NCI-H526 (cell line): ENCODE measurements around the gene PTGS2.

ENCODE experiments used
- DNase-seq, 2 experiments: peaks; one replicate each; lab custom pipeline; 2025; lab: John Stamatoyannopoulos, UW

Gene PTGS2

GRCh38 chr1:186680245-186681061 is at the start of gene PTGS2:
Gene PTGS2 (minus strand): TSS chr1:186680423. CDS start chr1:186680290, 133 bp downstream.
- DNase-seq = peak; percentile 96 to 99

- peak; percentile 32 to 70 for DNase-seq
These were observed 42.6 kb upstream of the PTGS2 start for GRCh38 chr1:186722711-186723309.

DNA sequence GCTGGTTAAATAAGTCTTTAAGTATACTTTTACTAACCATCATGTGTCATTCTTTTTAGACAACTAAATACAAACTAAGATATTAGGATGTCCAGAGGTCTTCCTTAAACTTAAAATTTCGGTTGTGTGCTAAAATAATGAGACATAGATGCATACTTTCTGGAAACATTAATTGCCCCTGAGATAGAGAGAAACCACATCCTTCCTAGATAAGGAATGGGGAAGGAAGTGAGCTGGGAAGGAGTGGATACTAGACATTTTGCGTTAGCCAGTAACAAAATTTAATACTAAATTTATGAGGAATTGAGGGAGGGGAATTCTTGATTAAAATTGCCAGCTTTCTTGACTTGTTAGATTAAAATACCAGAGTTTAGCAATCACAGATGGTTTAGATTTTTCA is 37.1 kb upstream of the PTGS2 start:
- DNase-seq = no peak

DNA sequence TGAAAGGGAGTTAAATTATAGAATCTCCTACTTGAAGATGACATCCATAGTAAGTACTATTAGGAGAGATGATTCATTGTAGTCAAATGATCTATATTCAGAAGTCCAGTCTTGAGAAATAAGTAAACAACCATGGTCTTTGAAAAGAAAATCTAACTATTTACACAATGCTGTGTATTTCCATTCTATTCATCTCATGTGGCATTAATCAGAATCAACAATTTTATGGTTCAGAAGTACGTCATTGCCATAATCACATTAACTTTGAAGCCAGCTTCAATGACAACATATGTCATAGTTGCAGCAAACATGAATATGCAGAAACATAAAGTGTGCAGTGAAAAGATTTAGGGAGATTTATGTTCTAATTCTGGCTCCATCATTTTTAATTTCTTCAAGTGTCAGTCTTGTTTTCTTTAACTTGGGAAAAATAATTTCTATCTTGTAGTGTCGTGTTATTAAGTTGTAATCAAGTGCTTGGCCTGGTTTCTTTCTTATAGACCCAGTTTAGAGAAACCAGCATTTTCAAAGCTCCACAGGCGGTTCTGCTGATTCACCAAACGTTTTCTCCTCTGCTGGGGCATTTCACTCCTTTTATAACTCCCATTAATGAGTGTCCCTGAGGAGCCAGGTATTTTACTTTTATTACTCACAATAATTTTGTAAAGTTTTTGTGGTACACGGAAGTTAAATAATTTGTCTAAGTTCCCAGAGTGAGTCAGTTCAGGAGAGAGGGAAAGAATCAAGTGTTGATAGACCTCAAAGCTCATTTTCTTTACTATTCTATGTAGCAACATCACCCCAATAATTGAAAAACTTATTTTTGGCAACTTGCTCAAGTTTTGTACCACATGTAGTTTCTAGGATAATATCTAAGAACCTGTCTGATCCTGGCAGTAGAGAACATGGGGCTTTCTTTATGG is 35.9 kb upstream of the PTGS2 start:
- DNase-seq = no peak

GRCh38 chr1:186710696-186711095 is 30.5 kb upstream of the PTGS2 start:
- no peak for DNase-seq

- DNase-seq = no peak
These were observed 28.5 kb upstream of the PTGS2 start for GRCh38 chr1:186708694-186709097.

- no peak for DNase-seq
These were observed 23.1 kb upstream of the PTGS2 start for GRCh38 chr1:186703209-186703766.

GRCh38 chr1:186700722-186701121 is 20.5 kb upstream of the PTGS2 start:
- DNase-seq = no peak

- no peak for DNase-seq
These were observed 19.3 kb upstream of the PTGS2 start for GRCh38 chr1:186699519-186699918.

DNA sequence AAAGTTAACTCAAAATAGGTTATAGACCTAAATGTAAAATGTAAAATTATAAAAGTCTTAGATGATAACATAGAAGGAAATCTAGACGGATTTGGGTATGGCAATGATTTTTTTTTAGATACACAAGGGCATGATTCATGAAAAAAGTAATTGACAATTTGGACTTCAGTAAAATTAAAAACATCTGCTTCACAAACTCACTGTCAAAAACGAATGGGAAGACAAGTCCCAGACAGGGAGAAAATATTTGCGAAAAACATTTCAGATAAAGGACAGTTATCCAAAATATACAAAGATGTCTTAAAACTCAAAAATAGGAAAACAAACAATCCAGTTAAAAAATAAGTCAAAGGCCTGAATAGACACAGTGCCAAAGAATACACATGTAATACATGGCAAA is 9.7 kb upstream of the PTGS2 start:
- no peak for DNase-seq

- no peak for DNase-seq
These were observed 9.2 kb upstream of the PTGS2 start for GRCh38 chr1:186689376-186689775.

DNA sequence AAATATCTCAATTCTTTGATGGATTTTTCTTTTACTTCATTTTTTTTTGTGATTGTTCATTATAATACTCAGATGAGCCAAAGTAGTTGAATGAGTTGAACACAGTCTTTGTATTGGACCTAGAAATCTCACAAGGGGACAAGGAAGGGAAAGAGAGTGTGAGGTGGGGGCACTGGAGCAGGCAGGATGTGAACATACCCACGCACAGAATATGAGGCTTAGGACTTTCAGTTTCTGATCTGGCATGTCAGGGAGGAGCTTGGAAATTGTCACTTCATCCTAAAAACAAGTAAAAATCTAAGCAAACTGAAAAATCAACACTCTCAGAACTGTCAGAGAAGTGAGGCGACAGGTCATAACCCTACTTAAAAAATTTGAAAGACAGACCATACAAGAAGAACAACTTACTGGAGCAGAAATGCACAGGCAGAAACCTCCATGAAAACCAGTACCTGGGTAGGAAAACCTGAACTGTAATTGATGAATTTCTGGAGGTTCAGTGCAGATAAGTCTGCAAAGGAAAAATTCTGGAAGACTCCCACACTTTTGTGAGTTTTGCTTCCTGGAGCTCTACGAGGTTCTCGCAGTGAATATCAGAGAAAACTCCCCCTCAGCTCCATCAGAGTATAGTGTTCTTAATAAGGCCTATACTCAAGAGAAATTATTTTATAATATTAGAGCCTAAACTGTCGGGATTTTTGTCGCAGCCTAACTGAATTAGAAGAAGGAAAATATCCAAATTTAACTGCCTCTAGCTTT is 3.6 kb upstream of the PTGS2 start:
- DNase-seq = no peak

DNA sequence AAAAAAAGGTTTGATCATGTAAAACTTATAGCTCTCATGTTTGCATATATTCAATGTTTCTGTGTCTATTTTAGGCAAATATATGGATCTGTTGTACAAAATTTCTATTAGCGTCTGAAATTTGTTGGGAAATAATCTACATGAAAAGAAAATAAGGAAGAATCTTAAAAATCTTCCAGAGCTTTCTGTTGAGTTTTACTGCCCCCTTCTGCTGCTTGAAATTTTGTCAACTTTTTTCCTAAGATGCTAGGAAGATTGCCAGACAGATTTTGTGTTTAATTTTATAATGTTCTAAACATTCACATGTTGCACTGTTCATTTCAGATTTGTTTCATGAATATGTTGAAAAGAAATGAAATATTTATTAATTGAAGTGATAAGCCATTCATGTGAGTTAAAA is 2.5 kb upstream of the PTGS2 start:
- DNase-seq = peak in 1 of 2 experiments; percentile 10

DNA sequence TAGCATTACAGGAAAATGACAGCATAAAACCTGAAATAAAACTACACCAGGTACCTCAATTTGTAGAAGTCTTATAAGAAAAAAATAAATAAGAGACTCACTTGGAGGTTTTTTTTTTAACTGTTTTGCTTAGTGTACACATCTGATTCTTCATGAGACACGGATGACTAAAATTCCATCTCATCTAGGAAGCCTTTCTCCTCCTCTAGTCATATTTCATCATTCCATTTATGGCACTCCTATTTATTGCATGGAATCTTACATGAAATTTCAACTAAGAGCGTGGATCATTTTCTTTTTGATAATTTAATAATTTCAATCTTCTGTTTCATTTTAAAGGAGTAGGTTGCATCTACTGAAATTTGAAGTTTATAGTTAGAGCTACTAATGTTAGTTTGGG is 1.6 kb upstream of the PTGS2 start:
- no peak for DNase-seq

DNA sequence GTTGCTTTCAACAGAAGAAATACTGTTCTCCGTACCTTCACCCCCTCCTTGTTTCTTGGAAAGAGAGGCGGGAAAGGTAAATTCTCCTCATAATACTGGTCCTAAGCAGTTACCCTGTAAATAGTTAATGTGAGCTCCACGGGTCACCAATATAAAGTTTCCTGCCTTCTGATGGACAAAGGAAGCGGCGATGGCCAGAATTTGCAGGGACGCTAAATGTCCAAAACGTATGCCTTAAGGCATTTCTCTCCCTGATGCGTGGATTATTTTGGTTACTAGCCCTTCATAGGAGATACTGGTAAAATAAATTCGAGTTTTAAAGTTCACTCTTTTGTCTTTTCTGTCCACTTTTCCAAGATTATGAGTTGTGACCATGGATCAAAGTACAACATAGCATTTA is 898 bp upstream of the PTGS2 start:
- peak in 1 of 2 experiments; percentile 28 for DNase-seq

DNA sequence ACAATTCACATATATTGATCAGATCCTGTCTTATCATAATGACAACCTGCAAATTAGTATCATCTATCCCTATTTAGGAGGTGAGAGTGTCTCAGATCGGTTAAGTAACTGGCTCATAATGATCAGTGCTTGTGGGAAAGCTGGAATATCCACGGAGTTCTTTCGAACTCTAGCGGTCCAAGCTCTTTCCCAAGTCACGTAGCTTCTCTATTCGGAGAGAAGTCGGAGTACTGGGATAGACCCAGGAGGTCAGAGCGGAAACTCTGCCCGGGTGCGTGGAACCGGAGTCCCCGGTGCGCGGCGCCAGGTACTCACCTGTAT is 339 bp downstream of the PTGS2 start:
- DNase-seq = no peak

DNA sequence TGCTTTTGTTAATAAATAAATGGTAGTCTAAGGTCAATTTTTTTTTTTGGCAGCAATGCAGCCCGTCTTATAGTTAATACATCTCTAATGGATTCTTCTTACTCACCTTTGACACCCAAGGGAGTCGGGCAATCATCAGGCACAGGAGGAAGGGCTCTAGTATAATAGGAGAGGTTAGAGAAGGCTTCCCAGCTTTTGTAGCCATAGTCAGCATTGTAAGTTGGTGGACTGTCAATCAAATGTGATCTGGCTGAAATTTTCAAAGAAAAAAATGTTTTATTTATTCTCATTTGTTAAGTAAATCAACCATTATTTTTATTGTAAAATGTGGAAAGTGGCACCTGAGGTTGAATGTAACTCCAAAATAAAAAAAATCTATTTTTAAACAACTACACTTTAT is 2.1 kb downstream of the PTGS2 start:
- no peak for DNase-seq

- DNase-seq = no peak
These were observed 7.6 kb downstream of the PTGS2 start for GRCh38 chr1:186672596-186672995.

GRCh38 chr1:186672131-186672530 is 8.1 kb downstream of the PTGS2 start:
- DNase-seq = no peak

DNA sequence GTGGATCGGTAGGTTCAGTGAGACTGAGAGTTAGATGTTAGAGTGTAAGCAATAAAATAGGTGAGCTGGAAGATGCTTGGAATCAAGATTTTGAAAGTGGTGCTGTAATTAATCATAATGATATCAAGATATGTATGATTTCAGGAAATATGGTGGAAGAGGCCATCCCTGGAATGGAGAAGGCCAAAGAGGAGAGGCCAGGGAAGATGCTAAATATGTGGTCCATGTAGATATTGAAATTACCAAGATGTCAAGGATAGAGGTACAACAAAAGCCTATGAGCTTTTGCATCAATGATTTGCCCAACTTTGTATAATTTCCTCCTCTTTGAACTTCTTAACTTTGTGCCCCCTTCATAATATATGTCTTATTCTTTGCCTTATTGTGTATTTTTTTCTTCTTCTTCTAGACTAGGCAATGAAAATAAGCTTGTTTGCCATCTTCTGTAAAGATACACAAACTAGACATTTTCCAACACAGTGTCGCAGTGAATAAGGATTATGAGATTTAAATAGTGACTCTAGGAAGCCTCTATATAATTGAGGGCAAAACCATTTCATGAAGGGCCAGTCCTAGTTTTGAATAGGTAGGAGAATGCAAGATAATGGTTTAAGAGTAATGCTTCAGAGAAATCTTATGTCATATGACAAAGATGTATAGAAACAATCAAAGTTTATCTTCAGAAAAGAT is 8.9 kb downstream of the PTGS2 start:
- no peak for DNase-seq
